Ovary (tissue), 3 donors: ENCODE measurements around the gene PIGC.

Experiments
- EP300 ChIP-seq: sonication (generic); formaldehyde crosslinking; IDR thresholded peaks from one replicate; pipeline ENCODE4 v1.6.1; 2017; ENCODE audit warnings: antibody characterized with exemption
- POLR2A ChIP-seq: fragments of 450-650 bp; IDR thresholded peaks from one replicate; pipeline ENCODE4 v1.6.1; 2017; ENCODE audit warnings: antibody characterized with exemption, mild to moderate bottlenecking, moderate library complexity
- TF ChIP-seq, protein P1 (sequence below), 3 donors: fragments of 450-650 bp in 2 of 3; fragments of 200-600 bp in 1 of 3; IDR thresholded peaks; one replicate each; pipeline versions ENCODE4 v1.5.1 to v1.8.0; 2016 to 2022; ENCODE audit warnings: antibody characterized with exemption in 3 of 3, mild to moderate bottlenecking in 1 of 3
- donor health status: DM: no; HTN: no; CAD: no.

GRCh38 chr1:172397633-172398032 lies 46.2 kb downstream of the PIGC start:
- no peak for TF ChIP-seq EP300
- TF ChIP-seq POLR2A: no peak
- TF ChIP-seq, protein P1, sequence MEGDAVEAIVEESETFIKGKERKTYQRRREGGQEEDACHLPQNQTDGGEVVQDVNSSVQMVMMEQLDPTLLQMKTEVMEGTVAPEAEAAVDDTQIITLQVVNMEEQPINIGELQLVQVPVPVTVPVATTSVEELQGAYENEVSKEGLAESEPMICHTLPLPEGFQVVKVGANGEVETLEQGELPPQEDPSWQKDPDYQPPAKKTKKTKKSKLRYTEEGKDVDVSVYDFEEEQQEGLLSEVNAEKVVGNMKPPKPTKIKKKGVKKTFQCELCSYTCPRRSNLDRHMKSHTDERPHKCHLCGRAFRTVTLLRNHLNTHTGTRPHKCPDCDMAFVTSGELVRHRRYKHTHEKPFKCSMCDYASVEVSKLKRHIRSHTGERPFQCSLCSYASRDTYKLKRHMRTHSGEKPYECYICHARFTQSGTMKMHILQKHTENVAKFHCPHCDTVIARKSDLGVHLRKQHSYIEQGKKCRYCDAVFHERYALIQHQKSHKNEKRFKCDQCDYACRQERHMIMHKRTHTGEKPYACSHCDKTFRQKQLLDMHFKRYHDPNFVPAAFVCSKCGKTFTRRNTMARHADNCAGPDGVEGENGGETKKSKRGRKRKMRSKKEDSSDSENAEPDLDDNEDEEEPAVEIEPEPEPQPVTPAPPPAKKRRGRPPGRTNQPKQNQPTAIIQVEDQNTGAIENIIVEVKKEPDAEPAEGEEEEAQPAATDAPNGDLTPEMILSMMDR (IDR thresholded peaks at IDR 0.05): no peak
